ENCODE measurements around the gene TPSD1.

The TPSD1 gene

GRCh38 chr16:1218930-1219611 is 36.8 kb upstream of the TPSD1 start:
- Histone ChIP-seq H3K9me3 (ENCODE audit: insufficient read depth, low read length) (no peaks in the 10 kb centered on the region), H3K36me3 (ENCODE audit: low read length) (no peaks in the 10 kb centered on the region), H4K20me1 (ENCODE audit: low read depth, low read length) (no peaks in the 10 kb centered on the region), H3K4me3 (ENCODE audit: insufficient read depth, low read length, poor library complexity, severe bottlenecking) (no peak overlapping the region), H2AFZ (ENCODE audit: low read depth, low read length, severe bottlenecking) (no peak overlapping the region), H3K9ac (ENCODE audit: low read length) (no peak overlapping the region), H3K27me3 (ENCODE audit: low read length) (no peaks in the 10 kb centered on the region), H3K79me2 (ENCODE audit: insufficient read depth, low read length) (no peaks in the 10 kb centered on the region), H3K9me2 (replicated peaks; ENCODE audit: insufficient read depth, low read length) (no peaks in the 10 kb centered on the region), H3K27ac (ENCODE audit: low read depth, low read length) (no peak overlapping the region), H3F3A (ENCODE audit: insufficient read depth) (no peaks in the 10 kb centered on the region), H3K4me2 (ENCODE audit: low read depth, low read length, poor library complexity, severe bottlenecking) (no peak overlapping the region)
- TF ChIP-seq CTCF (IDR thresholded peaks at IDR 0.05; ENCODE audit: insufficient read depth, low read length, poor library complexity, severe bottlenecking) (no peak), EZH2phosphoT487 (conservative IDR thresholded peaks at IDR 0.05; ENCODE audit: low read length) (no peak)

- no peak overlapping the region for H2AFZ ChIP-seq (ENCODE audit: low read depth, low read length, severe bottlenecking)
- no peaks in the 10 kb centered on the region for H3K79me2 ChIP-seq (ENCODE audit: insufficient read depth, low read length)
- no peaks in the 10 kb centered on the region for H3K27me3 ChIP-seq (ENCODE audit: low read length)
- H3F3A ChIP-seq (ENCODE audit: insufficient read depth): no peaks in the 10 kb centered on the region
- H3K9me2 ChIP-seq (replicated peaks; ENCODE audit: insufficient read depth, low read length): no peaks in the 10 kb centered on the region
- no peaks in the 10 kb centered on the region for H4K20me1 ChIP-seq (ENCODE audit: low read depth, low read length)
- TF ChIP-seq CTCF (IDR thresholded peaks at IDR 0.05; ENCODE audit: insufficient read depth, low read length, poor library complexity, severe bottlenecking) (no peak), EZH2phosphoT487 (conservative IDR thresholded peaks at IDR 0.05; ENCODE audit: low read length) (no peak)
- H3K9ac ChIP-seq (ENCODE audit: low read length): no peak overlapping the region
- H3K4me3 ChIP-seq (ENCODE audit: insufficient read depth, low read length, poor library complexity, severe bottlenecking): no peak overlapping the region
- no peaks in the 10 kb centered on the region for H3K36me3 ChIP-seq (ENCODE audit: low read length)
- no peak overlapping the region for H3K27ac ChIP-seq (ENCODE audit: low read depth, low read length)
- H3K9me3 ChIP-seq (ENCODE audit: insufficient read depth, low read length): no peaks in the 10 kb centered on the region
- H3K4me2 ChIP-seq (ENCODE audit: low read depth, low read length, poor library complexity, severe bottlenecking): no peak overlapping the region
Measured at GRCh38 chr16:1220098-1220728, 35.7 kb upstream of the TPSD1 start.

GRCh38 chr16:1220841-1221627 is 34.8 kb upstream of the TPSD1 start:
- Histone ChIP-seq H3F3A (ENCODE audit: insufficient read depth) (no peaks in the 10 kb centered on the region), H3K9ac (ENCODE audit: low read length) (no peak overlapping the region), H3K27ac (ENCODE audit: low read depth, low read length) (no peak overlapping the region), H4K20me1 (ENCODE audit: low read depth, low read length) (no peaks in the 10 kb centered on the region), H3K9me2 (replicated peaks; ENCODE audit: insufficient read depth, low read length) (no peaks in the 10 kb centered on the region), H3K4me3 (ENCODE audit: insufficient read depth, low read length, poor library complexity, severe bottlenecking) (no peak overlapping the region), H3K4me2 (ENCODE audit: low read depth, low read length, poor library complexity, severe bottlenecking) (no peak overlapping the region), H3K79me2 (ENCODE audit: insufficient read depth, low read length) (no peaks in the 10 kb centered on the region), H3K9me3 (ENCODE audit: insufficient read depth, low read length) (no peaks in the 10 kb centered on the region), H3K27me3 (ENCODE audit: low read length) (no peaks in the 10 kb centered on the region), H2AFZ (ENCODE audit: low read depth, low read length, severe bottlenecking) (no peak overlapping the region), H3K36me3 (ENCODE audit: low read length) (no peaks in the 10 kb centered on the region)
- no peak for TF ChIP-seq EZH2phosphoT487 (conservative IDR thresholded peaks at IDR 0.05; ENCODE audit: low read length)
- TF ChIP-seq CTCF (IDR thresholded peaks at IDR 0.05; ENCODE audit: insufficient read depth, low read length, poor library complexity, severe bottlenecking): no peak

Data from SU-DHL-6 (cell line).